Right lobe of liver (tissue), 4 donors: ENCODE data around the gene ST7.

Experiments used
- POLR2A ChIP-seq: fragments of 450-650 bp; IDR thresholded peaks from one replicate; pipeline ENCODE4 v1.6.1; 2017; ENCODE audit warnings: antibody characterized with exemption, mild to moderate bottlenecking
- TF ChIP-seq, protein P1 (sequence below), 4 donors: fragments of 200-600 bp in 3 of 4; fragments of 450-650 bp in 1 of 4; IDR thresholded peaks; one replicate each; pipeline versions ENCODE4 v1.5.1 to v1.8.0; 2016 to 2022; ENCODE audit warnings: antibody characterized with exemption in 4 of 4, mild to moderate bottlenecking in 2 of 4
- donor health status: DM: no; HTN: no; CAD: no.
- donor health status: DM: no; HTN: no; CAD: no.
- donor health status: DM: no; HTN: yes; CAD: no.

DNA sequence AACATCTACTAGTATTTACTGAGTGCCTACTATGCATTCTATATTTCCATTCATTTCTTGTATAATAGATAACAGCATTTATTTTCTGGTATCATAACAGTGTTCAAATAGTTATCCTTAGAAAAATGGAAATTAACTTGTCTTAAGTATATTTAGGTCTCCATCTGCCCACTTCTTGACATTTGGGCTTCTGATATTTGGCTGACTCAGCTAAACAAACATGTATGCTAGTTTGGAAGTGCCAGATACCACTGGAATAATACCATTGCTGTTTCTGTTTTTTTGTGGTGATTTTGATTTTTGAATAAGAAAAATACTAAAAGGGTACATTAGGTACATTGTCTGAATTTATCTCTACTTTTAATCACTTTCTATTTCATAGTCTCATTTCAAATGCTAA lies 169.2 kb downstream of the ST7 start:
- TF ChIP-seq, protein P1, sequence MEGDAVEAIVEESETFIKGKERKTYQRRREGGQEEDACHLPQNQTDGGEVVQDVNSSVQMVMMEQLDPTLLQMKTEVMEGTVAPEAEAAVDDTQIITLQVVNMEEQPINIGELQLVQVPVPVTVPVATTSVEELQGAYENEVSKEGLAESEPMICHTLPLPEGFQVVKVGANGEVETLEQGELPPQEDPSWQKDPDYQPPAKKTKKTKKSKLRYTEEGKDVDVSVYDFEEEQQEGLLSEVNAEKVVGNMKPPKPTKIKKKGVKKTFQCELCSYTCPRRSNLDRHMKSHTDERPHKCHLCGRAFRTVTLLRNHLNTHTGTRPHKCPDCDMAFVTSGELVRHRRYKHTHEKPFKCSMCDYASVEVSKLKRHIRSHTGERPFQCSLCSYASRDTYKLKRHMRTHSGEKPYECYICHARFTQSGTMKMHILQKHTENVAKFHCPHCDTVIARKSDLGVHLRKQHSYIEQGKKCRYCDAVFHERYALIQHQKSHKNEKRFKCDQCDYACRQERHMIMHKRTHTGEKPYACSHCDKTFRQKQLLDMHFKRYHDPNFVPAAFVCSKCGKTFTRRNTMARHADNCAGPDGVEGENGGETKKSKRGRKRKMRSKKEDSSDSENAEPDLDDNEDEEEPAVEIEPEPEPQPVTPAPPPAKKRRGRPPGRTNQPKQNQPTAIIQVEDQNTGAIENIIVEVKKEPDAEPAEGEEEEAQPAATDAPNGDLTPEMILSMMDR (IDR thresholded peaks at IDR 0.05), result no peak
- no peak for TF ChIP-seq POLR2A
